A549 (cell line): Measurements from ENCODE around the gene TMEM238L. TPM values are rescaled to one million over a fixed set of nuclear protein-coding genes. Genes with fewer than 3 reads are reported as not detected.

Experiments used
- ATAC-seq, 2 experiments: fragments of 200-7000 bp in 1 of 2; fragments of >200 bp in 1 of 2; cut with Nextera tagmentation in 1 of 2; cut with Tn5 transposase in 1 of 2; 3 replicates each; pipeline versions ENCODE4 v1.8.0 to v1.9.1; 2018 to 2020; ENCODE audit warnings: mild to moderate bottlenecking in 1 of 2, moderate library complexity in 1 of 2
- CTCF ChIA-PET: fragments of 300-600 bp; sonication (Branson Sonifier 250); formaldehyde crosslinking; extraction: SDS; loops from one replicate; lab custom pipeline; 2021; ENCODE audit warnings: antibody characterized with exemption, inconsistent platforms; lab: Yijun Ruan, JAX
- POLR2A ChIA-PET: fragments of 350-600 bp; formaldehyde crosslinking; extraction: SDS; loops from one replicate; lab custom pipeline; 2021; ENCODE audit warnings: antibody characterized with exemption, inconsistent platforms; lab: Yijun Ruan, JAX
- DNase-seq, 2 experiments: peaks; one replicate each; pipeline versions ENCODE4 v3.0.0 to v3.0.0-alpha.2; 2011 to 2016; ENCODE audit warnings: low read depth in 1 of 2, low spot score in 1 of 2
- FAIRE-seq: peaks from 2 replicates; lab custom pipeline; 2011; peaks lifted over from hg19 to GRCh38; lab: Jason Lieb, UNC
- H3K27ac ChIP-seq, 2 experiments: fragments of >200 bp; sonication (Bioruptor Twin); formaldehyde crosslinking; 3 replicates each; pipeline ENCODE4 v1.5.1; 2016 to 2017
- H3K4me1 ChIP-seq: fragments of >200 bp; sonication (Bioruptor Twin); formaldehyde crosslinking; 3 replicates; pipeline ENCODE4 v1.6.1; 2016
- H3K4me2 ChIP-seq: fragments of >200 bp; sonication (Bioruptor Twin); formaldehyde crosslinking; 3 replicates; pipeline ENCODE4 v1.6.1; 2016
- H3K4me3 ChIP-seq: fragments of >200 bp; sonication (Bioruptor Twin); formaldehyde crosslinking; 3 replicates; pipeline ENCODE4 v1.5.1; 2016
- H3K9me3 ChIP-seq: fragments of >200 bp; sonication (Bioruptor Twin); formaldehyde crosslinking; 3 replicates; pipeline ENCODE4 v1.6.1; 2016
- ATOH8 ChIP-seq: fragments of 250-450 bp; sonication (Bioruptor Pico); IDR thresholded peaks from 2 replicates; pipeline ENCODE4 v1.5.0; 2020; ENCODE audit warnings: low read depth, mild to moderate bottlenecking, moderate library complexity
- BHLHE40 ChIP-seq: IDR thresholded peaks from 2 replicates; pipeline ENCODE4 v1.6.1; 2012; ENCODE audit warnings: low read depth, low read length, inconsistent platforms
- CBX8 ChIP-seq: fragments of 200-600 bp; sonication (generic); IDR thresholded peaks from 2 replicates; pipeline ENCODE4 v1.6.1; 2016
- CEBPB ChIP-seq, 2 experiments: fragments of >200 bp in 1 of 2; sonication (Bioruptor Twin) in 1 of 2; formaldehyde crosslinking in 1 of 2; IDR thresholded peaks; 2 replicates each; pipeline ENCODE4 v1.6.1; 2012 to 2016
- CHD4 ChIP-seq: fragments of 200-600 bp; sonication (generic); IDR thresholded peaks from 2 replicates; pipeline ENCODE4 v1.6.1; 2016; ENCODE audit warnings: antibody characterized with exemption, mild to moderate bottlenecking, borderline replicate concordance
- EHF ChIP-seq: fragments of 250-450 bp; sonication (Bioruptor Pico); IDR thresholded peaks from 2 replicates; pipeline ENCODE4 v1.5.0; 2020; ENCODE audit warnings: mild to moderate bottlenecking
- EHMT2 ChIP-seq: fragments of 200-600 bp; sonication (generic); IDR thresholded peaks from 2 replicates; pipeline ENCODE4 v1.6.1; 2016; ENCODE audit warnings: antibody characterized with exemption, low read depth, mild to moderate bottlenecking, moderate library complexity
- FOXS1 ChIP-seq: fragments of 250-450 bp; sonication (Bioruptor Pico); IDR thresholded peaks from 2 replicates; pipeline ENCODE4 v1.5.0; 2020; ENCODE audit warnings: mild to moderate bottlenecking, moderate library complexity
- HES2 ChIP-seq: fragments of >200 bp; sonication (Bioruptor Twin); formaldehyde crosslinking; IDR thresholded peaks from 2 replicates; pipeline ENCODE4 v1.6.1; 2016
- MYC ChIP-seq: IDR thresholded peaks from 2 replicates; pipeline ENCODE4 v1.6.1; 2012; ENCODE audit warnings: mild to moderate bottlenecking, inconsistent platforms, low read length, improper control_type of control experiment, borderline replicate concordance
- NR3C1 ChIP-seq: fragments of >200 bp; sonication (Bioruptor Twin); formaldehyde crosslinking; IDR thresholded peaks from 3 replicates; pipeline ENCODE4 v1.6.1; 2017
- RARB ChIP-seq: fragments of 250-450 bp; sonication (Bioruptor Pico); IDR thresholded peaks from 2 replicates; pipeline ENCODE4 v1.8.0; 2021; ENCODE audit warnings: mild to moderate bottlenecking, moderate library complexity
- RCOR1 ChIP-seq: fragments of 150-350 bp; IDR thresholded peaks from 2 replicates; pipeline ENCODE4 v1.6.1; 2014; ENCODE audit warnings: antibody characterized with exemption, low read length, low read depth
- REST ChIP-seq: fragments of 200-600 bp; sonication (generic); IDR thresholded peaks from 2 replicates; pipeline ENCODE4 v1.6.1; 2016; ENCODE audit warnings: antibody characterized with exemption, mild to moderate bottlenecking, moderate library complexity
- RFX5 ChIP-seq: fragments of 450-650 bp; IDR thresholded peaks from 2 replicates; pipeline ENCODE4 v1.7.1; 2014; ENCODE audit warnings: antibody characterized with exemption, mild to moderate bottlenecking, moderate library complexity
- TFCP2L1 ChIP-seq: fragments of 250-450 bp; sonication (Bioruptor Pico); IDR thresholded peaks from 2 replicates; pipeline ENCODE4 v1.5.0; 2021; ENCODE audit warnings: mild to moderate bottlenecking
- USF2 ChIP-seq: fragments of 450-650 bp; IDR thresholded peaks from 2 replicates; pipeline ENCODE4 v1.6.1; 2014; ENCODE audit warnings: antibody characterized with exemption
- ZSCAN20 ChIP-seq: fragments of 250-450 bp; sonication (Bioruptor Pico); IDR thresholded peaks from 2 replicates; pipeline ENCODE4 v1.8.0; 2022; ENCODE audit warnings: mild to moderate bottlenecking, moderate library complexity
- WGBS: methylation state at CpG from one replicate; pipeline ENCODE4 v1.1.6; 2017; ENCODE audit errors: missing lambda C conversion rate; 5-methylcytosine and 5-hydroxymethylcytosine counted together
- polyA plus RNA-seq, 4 experiments: library from polyadenylated mRNA; depleted of rRNA in 3 of 4; stranded (reverse); fragments of >200 nt; fragmentation: RNase III in 1 of 4; extraction: RNeasy Plus Mini Kit Qiagen cat#74134 plus additional on column Dnase treatment in 1 of 4; gene quantifications; 2 replicates in 3 of 4; 3 replicates in 1 of 4; pipeline ENCODE4 v1.2.3, GENCODE V29; 2011 to 2017
- small RNA-seq, 6 experiments: library from RNA; depleted of rRNA; stranded (forward); fragments of <200 nt; gene quantifications; one replicate each; pipeline ENCODE3, GENCODE V24; 2012

Gene TMEM238L
- polyA plus RNA-seq, 2 of the 4 experiments (the other 2 are of a cell fraction), result not detected

- H3K4me1 ChIP-seq, result no peaks in the 10 kb centered on the region; the same call in 2 of the 3 replicates
- POLR2A ChIA-PET, result no interaction called here
- WGBS, result 34% methylated on average over 9 of the region's 9 CpGs
These were observed 55.2 kb downstream of the TMEM238L start for GRCh38 chr17:10748531-10749181.

GRCh38 chr17:10745231-10745630 lies 58.7 kb downstream of the TMEM238L start:
- no peak for ATAC-seq
- POLR2A ChIA-PET, result no interaction called here
- CTCF ChIA-PET, result interaction anchor here (0.9 to 2.7 kb wide), 2 partner anchors 8 to 100 kb away, joined by 3 to 16 read pairs; no protein-coding TSS in a partner anchor
- no peak overlapping the region for H3K27ac ChIP-seq
- DNase-seq, result no peak
- H3K4me2 ChIP-seq, result no peak overlapping the region
- WGBS, result 66% methylated on average over 6 of the region's 6 CpGs
- H3K4me1 ChIP-seq, result peaks cover 3% of the 10 kb centered on the region; the same call in 1 of the 3 replicates
- TF ChIP-seq RCOR1, result no peak
- TF ChIP-seq EHMT2, result no peak
- TF ChIP-seq RARB, result no peak
- no peak for TF ChIP-seq FOXS1
- no peak for TF ChIP-seq HES2
- no peak for TF ChIP-seq TFCP2L1 (CRISPR knock-in tag)
- no peak for TF ChIP-seq RFX5
- no peak for TF ChIP-seq MYC
- TF ChIP-seq USF2, result no peak
- no peak for TF ChIP-seq EHF
- no peak for TF ChIP-seq REST
- no peak for FAIRE-seq
- H3K9me3 ChIP-seq, result no peaks in the 10 kb centered on the region
- H3K4me3 ChIP-seq, result no peak overlapping the region

More at GRCh38 chr17:10748531-10749181, 55.2 kb downstream of the TMEM238L start:
- TF ChIP-seq CEBPB (IDR thresholded peaks at IDR 0.05) (no peak), CBX8 (no peak), MYC (no peak), CHD4 (no peak), NR3C1 (no peak), ZSCAN20 (CRISPR knock-in tag) (no peak), ATOH8 (CRISPR knock-in tag) (no peak), BHLHE40 (no peak)
- TF ChIP-seq, all 56 proteins: peak for 0
- DNase-seq (no peak), FAIRE-seq (no peak), ATAC-seq (no peak; a peak in 1 of 6 replicates)
- CTCF ChIA-PET, result interaction anchor here (0.6 to 4.1 kb wide), 3 partner anchors 12 to 146 kb away, joined by 3 to 34 read pairs (median 4); no protein-coding TSS in a partner anchor
- Histone ChIP-seq H3K9me3 (no peaks in the 10 kb centered on the region), H3K27ac (no peak overlapping the region), H3K4me3 (no peak overlapping the region), H3K4me2 (no peak overlapping the region)

Small RNA genes within 50 kb of the gene (small RNA-seq; reads per million reads assigned to genes)
- 0 to 6.4 (median 0) reads per million in 6 experiments for gene AC015908.2
- gene TMEM238L, result 0 reads per million in 6 experiments

Other genes with a start within 250 kb of the TMEM238L start
- 1.6 TPM in 2 replicates for gene MYH3, start 146.8 kb downstream of the TMEM238L start, polyA plus RNA-seq (2011; rRNA removed)
- 2.1 to 2.6 TPM (median 2.2 TPM) in 3 replicates for gene MYH3, start 146.8 kb downstream of the TMEM238L start, polyA plus RNA-seq (2017; fragmentation: RNase III; extraction: RNeasy Plus Mini Kit Qiagen cat#74134 plus additional on column Dnase treatment)
- gene SCO1, start 106.6 kb downstream of the TMEM238L start, polyA plus RNA-seq (2011; rRNA removed), result 43.1 and 55.8 TPM in 2 replicates
- gene SCO1, start 106.6 kb downstream of the TMEM238L start, polyA plus RNA-seq (2017; fragmentation: RNase III; extraction: RNeasy Plus Mini Kit Qiagen cat#74134 plus additional on column Dnase treatment), result 52.2 to 58.1 TPM (median 53.6 TPM) in 3 replicates
- 24.3 and 25.2 TPM in 2 replicates for gene ADPRM, start 106.5 kb downstream of the TMEM238L start, polyA plus RNA-seq (2011; rRNA removed)
- 7.7 to 8.3 TPM (median 8.3 TPM) in 3 replicates for gene ADPRM, start 106.5 kb downstream of the TMEM238L start, polyA plus RNA-seq (2017; fragmentation: RNase III; extraction: RNeasy Plus Mini Kit Qiagen cat#74134 plus additional on column Dnase treatment)
- gene TMEM220, start 74.1 kb downstream of the TMEM238L start, polyA plus RNA-seq (2011; rRNA removed), result 6.0 and 6.3 TPM in 2 replicates
- gene TMEM220, start 74.1 kb downstream of the TMEM238L start, polyA plus RNA-seq (2017; fragmentation: RNase III; extraction: RNeasy Plus Mini Kit Qiagen cat#74134 plus additional on column Dnase treatment), result 3.8 to 4.4 TPM (median 3.9 TPM) in 3 replicates
- not detected in 2 replicates for gene PIRT, start 34.0 kb upstream of the TMEM238L start, polyA plus RNA-seq (2011; rRNA removed)
- gene PIRT, start 34.0 kb upstream of the TMEM238L start, polyA plus RNA-seq (2017; fragmentation: RNase III; extraction: RNeasy Plus Mini Kit Qiagen cat#74134 plus additional on column Dnase treatment), result not detected in 3 replicates